GM12891 (cell line): Measurements from ENCODE around the gene SMYD3.

Experiments used
- PAX5 ChIP-seq: IDR thresholded peaks from 2 replicates; pipeline ENCODE4 v1.6.1; 2011; ENCODE audit warnings: low read length, moderate library complexity, mild to moderate bottlenecking; ENCODE audit not compliant: insufficient read depth, severe bottlenecking
- POLR2A ChIP-seq: IDR thresholded peaks from 2 replicates; pipeline ENCODE4 v1.6.1; 2011; ENCODE audit warnings: low read depth, low read length, control low read depth
- POLR2AphosphoS5 ChIP-seq: IDR thresholded peaks from 2 replicates; pipeline ENCODE4 v1.6.1; 2011; ENCODE audit warnings: low read depth, low read length, control low read depth
- SPI1 ChIP-seq: IDR thresholded peaks from 2 replicates; pipeline ENCODE4 v1.6.1; 2011; ENCODE audit warnings: low read depth, low read length, control low read depth
- TAF1 ChIP-seq: IDR thresholded peaks from 2 replicates; pipeline ENCODE4 v1.6.1; 2011; ENCODE audit warnings: low read depth, low read length, control low read depth

DNA sequence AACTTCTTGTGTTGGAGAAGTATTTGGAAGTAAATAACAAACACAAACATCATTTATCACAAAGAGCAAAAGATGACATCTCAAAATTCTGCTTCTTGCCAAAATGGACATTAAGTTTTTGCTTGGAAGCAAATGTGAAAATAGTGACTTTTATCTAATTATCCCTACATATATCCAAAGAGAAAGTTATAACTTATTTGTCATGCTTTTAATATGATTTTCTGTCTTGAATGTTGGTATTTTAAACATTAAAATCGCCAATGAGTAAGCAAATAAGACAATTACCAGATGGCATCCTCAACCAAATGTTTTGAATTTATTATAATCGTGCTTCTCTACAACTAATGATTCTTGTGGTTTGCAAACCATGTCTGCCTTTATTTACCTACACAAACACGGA is 758.0 kb downstream of the SMYD3 start:
- TF ChIP-seq SPI1 (no peak), POLR2A (no peak), TAF1 (no peak), PAX5 (no peak), POLR2AphosphoS5 (no peak)
